Loucy (cell line): ENCODE measurements around the gene CDH24.

ENCODE experiments used
- CTCF ChIP-seq: fragments of 200-600 bp; sonication (generic); conservative IDR thresholded peaks from 2 replicates; pipeline ENCODE4 v1.5.1; 2014; ENCODE audit warnings: mild to moderate bottlenecking, antibody characterized with exemption, low read length
- EZH2phosphoT487 ChIP-seq: fragments of 200-600 bp; IDR thresholded peaks from 2 replicates; pipeline ENCODE4 v1.6.1; 2018; ENCODE audit warnings: antibody characterized with exemption, mild to moderate bottlenecking, moderate library complexity, borderline replicate concordance

DNA sequence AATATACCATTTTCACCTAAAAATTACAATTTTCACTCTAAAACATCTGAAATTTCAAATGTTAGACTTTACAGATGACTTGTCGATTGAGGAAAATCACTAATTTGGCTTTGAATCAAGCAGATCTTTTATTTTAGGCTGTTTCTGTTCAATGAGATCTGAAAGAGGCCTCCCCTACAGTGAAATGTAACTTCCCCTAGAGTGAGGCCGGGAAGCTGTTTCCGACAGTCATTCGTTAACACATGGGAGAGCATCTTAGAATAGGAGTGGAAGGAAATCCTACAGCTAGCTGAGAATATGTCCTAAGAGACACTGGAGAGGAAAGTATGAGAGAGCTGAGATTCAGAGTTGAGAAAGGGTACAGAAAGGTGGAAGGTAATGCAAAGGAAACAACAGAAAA is 41.7 kb downstream of the CDH24 start:
- TF ChIP-seq CTCF = no peak
- no peak for TF ChIP-seq EZH2phosphoT487
